ENCODE data around the gene CPOX. TPM values are rescaled to one million over a fixed set of nuclear protein-coding genes. Genes with fewer than 3 reads are reported as not detected.

Gene CPOX
- total RNA-seq, 2 experiments from 2014 or later, result 7.0 to 10.5 TPM

DNA sequence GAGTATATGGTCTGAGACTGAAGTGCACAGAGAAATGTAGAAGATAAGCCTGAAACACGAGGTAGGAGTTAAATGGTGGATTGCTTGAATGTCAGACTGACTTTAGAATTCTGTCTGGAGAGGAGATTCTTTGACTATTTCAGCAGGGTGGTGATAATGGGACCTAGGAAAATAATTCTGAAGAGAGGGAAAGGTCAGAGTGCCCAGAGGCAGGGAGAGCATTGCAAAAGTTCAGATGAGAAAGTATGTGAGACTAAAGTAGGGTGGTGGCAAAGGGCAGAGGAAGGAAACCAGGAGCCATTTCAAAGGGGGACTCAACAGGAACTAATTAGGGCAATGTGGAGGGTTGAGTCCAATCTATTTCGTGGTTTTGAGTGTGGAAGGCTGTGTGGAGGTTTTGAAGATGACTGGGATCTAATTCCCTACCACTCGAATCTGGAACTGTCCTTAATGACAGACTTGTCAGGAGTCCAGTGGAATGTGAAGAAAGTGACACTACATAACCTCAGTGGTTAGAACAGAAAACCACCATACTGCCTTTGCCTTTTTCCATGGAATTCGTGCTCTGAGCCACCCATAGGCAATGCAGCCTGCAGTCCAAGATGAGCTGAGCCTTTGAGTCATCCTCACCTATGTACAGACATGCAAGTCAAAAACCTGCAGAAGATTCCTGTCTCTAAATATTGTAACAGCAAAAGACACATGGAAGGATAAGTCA is 16.1 kb downstream of the CPOX start:
- peaks cover 6% of the 10 kb centered on the region for H3K4me1 Mint-ChIP-seq (ENCODE audit: low read depth)
- peaks cover 42% of the 10 kb centered on the region for H3K36me3 ChIP-seq (ENCODE audit: insufficient read depth, low read length)
- no peak overlapping the region for H3K4me3 Mint-ChIP-seq
- no peak overlapping the region for H3K27ac ChIP-seq (ENCODE audit: low read depth in 1 of 2, low read length in 2 of 2)
- ATAC-seq (ENCODE audit: poor library complexity), result no peak
- H3K27me3 ChIP-seq (ENCODE audit: control insufficient read depth in 1 of 2, insufficient read depth in 2 of 2, low read length in 2 of 2), result no peaks in the 10 kb centered on the region
- POLR2A ChIA-PET, result interaction anchor here (2.5 kb wide), 1 partner anchor 16 kb away, joined by 8 read pairs; the partner anchor contains the start of gene CPOX
- no peaks in the 10 kb centered on the region for H3K9me3 Mint-ChIP-seq
- TF ChIP-seq, protein P1, sequence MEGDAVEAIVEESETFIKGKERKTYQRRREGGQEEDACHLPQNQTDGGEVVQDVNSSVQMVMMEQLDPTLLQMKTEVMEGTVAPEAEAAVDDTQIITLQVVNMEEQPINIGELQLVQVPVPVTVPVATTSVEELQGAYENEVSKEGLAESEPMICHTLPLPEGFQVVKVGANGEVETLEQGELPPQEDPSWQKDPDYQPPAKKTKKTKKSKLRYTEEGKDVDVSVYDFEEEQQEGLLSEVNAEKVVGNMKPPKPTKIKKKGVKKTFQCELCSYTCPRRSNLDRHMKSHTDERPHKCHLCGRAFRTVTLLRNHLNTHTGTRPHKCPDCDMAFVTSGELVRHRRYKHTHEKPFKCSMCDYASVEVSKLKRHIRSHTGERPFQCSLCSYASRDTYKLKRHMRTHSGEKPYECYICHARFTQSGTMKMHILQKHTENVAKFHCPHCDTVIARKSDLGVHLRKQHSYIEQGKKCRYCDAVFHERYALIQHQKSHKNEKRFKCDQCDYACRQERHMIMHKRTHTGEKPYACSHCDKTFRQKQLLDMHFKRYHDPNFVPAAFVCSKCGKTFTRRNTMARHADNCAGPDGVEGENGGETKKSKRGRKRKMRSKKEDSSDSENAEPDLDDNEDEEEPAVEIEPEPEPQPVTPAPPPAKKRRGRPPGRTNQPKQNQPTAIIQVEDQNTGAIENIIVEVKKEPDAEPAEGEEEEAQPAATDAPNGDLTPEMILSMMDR (IDR thresholded peaks at IDR 0.05), result no peak
- intact Hi-C loops (cut with DNase I, micrococcal nuclease), result loop anchor here in 1 of 2 experiments (5.0 kb wide), 1 partner anchor 245 kb away; no protein-coding TSS in a partner anchor
- no peaks in the 10 kb centered on the region for H3K9me3 ChIP-seq (ENCODE audit: control insufficient read depth in 1 of 2, insufficient read depth in 1 of 2, low read length in 2 of 2)
- no peaks in the 10 kb centered on the region for H3K4me1 ChIP-seq (ENCODE audit: insufficient read depth, low read length)
- no peak for DNase-seq
- no peaks in the 10 kb centered on the region for H3K27me3 Mint-ChIP-seq
- peaks cover 62% of the 10 kb centered on the region for H3K36me3 Mint-ChIP-seq (ENCODE audit: low read depth)
- CTCF ChIA-PET, result no interaction called here
- H3K4me3 ChIP-seq (ENCODE audit: low read length), result no peak overlapping the region
- peak overlapping the region; percentile 3 for H3K27ac Mint-ChIP-seq

DNA sequence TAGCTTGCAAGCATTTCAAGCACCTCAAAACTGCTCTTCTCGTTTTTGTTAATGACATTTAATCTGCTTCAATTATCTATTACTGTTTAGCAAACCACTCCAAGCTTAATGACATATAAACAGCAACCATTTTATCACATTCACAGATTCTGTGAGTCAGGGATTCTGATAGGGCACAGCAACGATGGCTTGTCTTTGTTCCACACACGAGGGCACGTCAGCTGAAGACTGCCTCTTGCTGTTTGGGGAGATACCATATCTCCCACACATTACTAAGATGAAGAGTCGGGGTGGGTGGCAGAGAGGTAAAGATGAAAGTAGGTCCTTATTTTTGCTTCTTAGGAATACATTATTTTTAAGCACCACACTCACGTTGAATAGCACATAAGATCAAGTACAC is 19.3 kb downstream of the CPOX start:
- Mint-ChIP-seq H3K27ac (peak overlapping the region; percentile 3), H3K9me3 (no peaks in the 10 kb centered on the region), H3K36me3 (ENCODE audit: low read depth) (peaks cover 36% of the 10 kb centered on the region), H3K4me3 (no peak overlapping the region), H3K27me3 (no peaks in the 10 kb centered on the region), H3K4me1 (ENCODE audit: low read depth) (peaks cover 8% of the 10 kb centered on the region)
- no peaks in the 10 kb centered on the region for H3K4me1 ChIP-seq (ENCODE audit: insufficient read depth, low read length)
- no peaks in the 10 kb centered on the region for H3K9me3 ChIP-seq (ENCODE audit: control insufficient read depth in 1 of 2, insufficient read depth in 1 of 2, low read length in 2 of 2)
- ATAC-seq (ENCODE audit: poor library complexity) (no peak), DNase-seq (no peak)
- H3K27me3 ChIP-seq (ENCODE audit: control insufficient read depth in 1 of 2, insufficient read depth in 2 of 2, low read length in 2 of 2), result no peaks in the 10 kb centered on the region
- intact Hi-C loops (cut with DNase I, micrococcal nuclease), result loop anchor here (5.0 kb wide), 2 partner anchors 52 to 242 kb away; partner anchors contain the start of gene CLDND1 (in 1 of the 2)
- H3K27ac ChIP-seq (ENCODE audit: low read depth in 1 of 2, low read length in 2 of 2), result no peak overlapping the region
- peaks cover 19% of the 10 kb centered on the region for H3K36me3 ChIP-seq (ENCODE audit: insufficient read depth, low read length)
- no peak overlapping the region for H3K4me3 ChIP-seq (ENCODE audit: low read length)
- TF ChIP-seq, protein P1 (IDR thresholded peaks at IDR 0.05), result no peak
- ChIA-PET POLR2A (interaction anchor here (0.6 to 3.1 kb wide), 4 partner anchors 10 to 189 kb away, joined by 3 to 10 read pairs (median 8); partner anchors contain the start of gene CPOX), CTCF (interaction anchor here (1.3 to 1.9 kb wide), 2 partner anchors 17 to 52 kb away, joined by 4 to 6 read pairs; partner anchors contain the start of gene CLDND1)

DNA sequence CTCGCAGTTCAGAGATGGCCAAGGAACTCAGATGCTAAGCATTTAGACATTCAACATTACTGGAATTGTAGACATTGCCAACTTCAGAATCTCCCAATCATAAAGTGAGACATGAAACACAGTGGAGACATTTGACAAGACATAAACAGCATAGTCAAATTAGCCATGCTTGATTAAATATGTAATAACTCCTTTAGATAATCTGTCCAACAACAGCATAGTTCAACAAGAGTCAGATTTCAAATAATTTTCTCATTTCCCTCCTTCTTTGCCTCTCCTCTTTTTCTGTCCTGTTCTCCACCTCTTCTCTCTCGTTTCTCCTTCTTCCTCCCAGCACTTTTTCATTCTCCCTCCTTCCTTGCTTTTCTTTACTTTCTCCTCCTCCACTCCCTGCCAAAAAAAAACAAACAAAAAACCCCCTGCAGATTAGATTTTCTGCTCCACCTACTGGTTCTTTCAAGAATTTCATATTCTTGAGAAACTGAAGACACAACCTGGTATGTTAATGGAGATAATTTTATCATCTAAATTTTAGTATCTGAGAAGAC is 20.2 kb downstream of the CPOX start:
- peaks cover 17% of the 10 kb centered on the region for H3K4me1 Mint-ChIP-seq (ENCODE audit: low read depth)
- TF ChIP-seq, protein P1 (IDR thresholded peaks at IDR 0.05), result peak; percentile 74

More for the DNA sequence above, 20.2 kb downstream of the CPOX start:
- H3K36me3 ChIP-seq (ENCODE audit: insufficient read depth, low read length), result peaks cover 11% of the 10 kb centered on the region
- H3K4me3 ChIP-seq (ENCODE audit: low read length), result no peak overlapping the region
- no peak overlapping the region for H3K27ac ChIP-seq (ENCODE audit: low read depth in 1 of 2, low read length in 2 of 2)
- Mint-ChIP-seq H3K27ac (peak overlapping the region; percentile 3), H3K4me3 (no peak overlapping the region), H3K36me3 (ENCODE audit: low read depth) (peaks cover 27% of the 10 kb centered on the region), H3K27me3 (no peaks in the 10 kb centered on the region), H3K9me3 (no peaks in the 10 kb centered on the region)
- CTCF ChIA-PET, result interaction anchor here (1.6 to 1.9 kb wide), 2 partner anchors 11 to 51 kb away, joined by 3 to 6 read pairs; partner anchors contain the start of gene CLDND1
- peak in 3 of 14 experiments; percentile 59 to 65 (median 63) for DNase-seq
- H3K4me1 ChIP-seq (ENCODE audit: insufficient read depth, low read length), result no peaks in the 10 kb centered on the region
- intact Hi-C loops (cut with DNase I, micrococcal nuclease), result loop anchor here (1.0 to 5.0 kb wide), 5 partner anchors 51 to 534 kb away; partner anchors contain the start of gene CLDND1 (in 2 of the 2)
- no peaks in the 10 kb centered on the region for H3K9me3 ChIP-seq (ENCODE audit: control insufficient read depth in 1 of 2, insufficient read depth in 1 of 2, low read length in 2 of 2)
- POLR2A ChIA-PET, result interaction anchor here (0.9 to 3.1 kb wide), 11 partner anchors 9 to 53 kb away, joined by 3 to 17 read pairs (median 5); partner anchors contain the start of genes CLDND1, CPOX and GPR15
- peak; percentile 56 for ATAC-seq (ENCODE audit: poor library complexity)
- H3K27me3 ChIP-seq (ENCODE audit: control insufficient read depth in 1 of 2, insufficient read depth in 2 of 2, low read length in 2 of 2), result no peaks in the 10 kb centered on the region

Data from CD4-positive, alpha-beta T cell (primary cell).